ACC112 (cell line): Measurements from ENCODE around the gene POTEE.
"Not testable (repeated sequence)": the region's sequence is repeated elsewhere in the genome, so short reads cannot be mapped to it uniquely, and the experiment has no call there.

Experiments used
- H2AFZ ChIP-seq: fragments of 200-600 bp; sonication (generic); one replicate; pipeline ENCODE4 v1.6.0; 2017; ENCODE audit warnings: antibody characterized with exemption, low read length; ENCODE audit not compliant: unreplicated experiment
- H3K27ac ChIP-seq: fragments of 200-600 bp; sonication (generic); 2 replicates; pipeline ENCODE4 v1.5.1; 2014; ENCODE audit warnings: low read depth, mild to moderate bottlenecking, antibody characterized with exemption, low read length, moderate library complexity
- H3K27me3 ChIP-seq: fragments of 200-600 bp; sonication (generic); 2 replicates; pipeline ENCODE4 v1.6.1; 2014; ENCODE audit warnings: mild to moderate bottlenecking, antibody characterized with exemption, low read length, moderate library complexity, mixed read lengths; ENCODE audit not compliant: insufficient read depth
- H3K36me3 ChIP-seq: fragments of 200-600 bp; sonication (generic); 2 replicates; pipeline ENCODE4 v1.6.1; 2016; ENCODE audit warnings: mild to moderate bottlenecking, antibody characterized with exemption, low read length, moderate library complexity, mixed read lengths; ENCODE audit not compliant: insufficient read depth
- H3K4me1 ChIP-seq: fragments of 200-600 bp; sonication (generic); one replicate; pipeline ENCODE4 v1.6.1; 2016; ENCODE audit warnings: low read length, mixed read lengths; ENCODE audit not compliant: insufficient read depth, unreplicated experiment, control insufficient read depth
- H3K4me3 ChIP-seq: fragments of 200-600 bp; sonication (generic); 2 replicates; pipeline ENCODE4 v1.5.1; 2014; ENCODE audit warnings: mild to moderate bottlenecking, low read depth, low read length
- H3K79me2 ChIP-seq: fragments of 200-600 bp; sonication (generic); one replicate; pipeline ENCODE4 v1.6.0; 2016; ENCODE audit warnings: low read length; ENCODE audit not compliant: control insufficient read depth, unreplicated experiment, insufficient read depth

POTEE gene

GRCh38 chr2:131210434-131211211 lies 1.3 kb downstream of the POTEE start:
- not testable (repeated sequence) for H2AFZ ChIP-seq, H3K36me3 ChIP-seq, H3K27ac ChIP-seq, H3K4me1 ChIP-seq, H3K79me2 ChIP-seq, H3K4me3 ChIP-seq, H3K27me3 ChIP-seq

DNA sequence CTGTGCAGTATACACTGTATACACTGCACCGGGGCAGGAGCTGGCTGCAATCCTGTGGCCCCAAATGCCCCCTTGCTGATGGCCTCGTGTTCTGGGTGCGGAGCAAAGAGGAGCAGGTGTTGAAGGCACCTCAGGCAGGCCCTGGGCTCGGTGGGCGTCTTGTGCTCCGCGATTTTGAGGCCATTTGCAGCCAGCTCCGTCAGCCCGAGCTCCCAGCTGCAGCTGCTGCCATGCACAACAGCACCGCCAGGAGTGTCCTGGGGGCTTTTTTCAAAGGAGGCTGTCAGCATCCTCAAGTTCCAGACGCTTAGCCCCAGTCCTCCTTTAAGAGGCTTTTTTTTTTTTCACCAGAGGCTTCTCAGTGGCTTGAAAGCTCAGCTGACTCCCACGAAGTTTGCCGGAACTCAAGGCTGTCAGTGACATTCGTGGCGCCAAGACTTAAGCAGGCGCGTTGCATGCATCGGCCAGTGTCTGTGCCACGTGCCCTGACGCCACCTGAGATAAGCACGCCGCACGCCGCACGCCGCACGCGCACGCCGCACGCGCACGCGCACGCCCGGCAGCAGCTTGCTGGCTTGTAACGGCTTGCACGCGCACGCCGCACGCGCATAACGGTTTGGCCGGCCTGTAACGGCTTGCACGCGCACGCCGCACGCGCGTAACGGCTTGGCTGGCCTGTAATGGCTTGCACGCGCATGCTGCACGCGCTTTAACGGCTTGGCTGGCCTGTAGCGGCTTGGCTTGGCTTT lies 8.1 kb downstream of the POTEE start:
- not testable (repeated sequence) for H3K4me1 ChIP-seq, H2AFZ ChIP-seq, H3K4me3 ChIP-seq, H3K79me2 ChIP-seq, H3K27me3 ChIP-seq, H3K27ac ChIP-seq, H3K36me3 ChIP-seq

DNA sequence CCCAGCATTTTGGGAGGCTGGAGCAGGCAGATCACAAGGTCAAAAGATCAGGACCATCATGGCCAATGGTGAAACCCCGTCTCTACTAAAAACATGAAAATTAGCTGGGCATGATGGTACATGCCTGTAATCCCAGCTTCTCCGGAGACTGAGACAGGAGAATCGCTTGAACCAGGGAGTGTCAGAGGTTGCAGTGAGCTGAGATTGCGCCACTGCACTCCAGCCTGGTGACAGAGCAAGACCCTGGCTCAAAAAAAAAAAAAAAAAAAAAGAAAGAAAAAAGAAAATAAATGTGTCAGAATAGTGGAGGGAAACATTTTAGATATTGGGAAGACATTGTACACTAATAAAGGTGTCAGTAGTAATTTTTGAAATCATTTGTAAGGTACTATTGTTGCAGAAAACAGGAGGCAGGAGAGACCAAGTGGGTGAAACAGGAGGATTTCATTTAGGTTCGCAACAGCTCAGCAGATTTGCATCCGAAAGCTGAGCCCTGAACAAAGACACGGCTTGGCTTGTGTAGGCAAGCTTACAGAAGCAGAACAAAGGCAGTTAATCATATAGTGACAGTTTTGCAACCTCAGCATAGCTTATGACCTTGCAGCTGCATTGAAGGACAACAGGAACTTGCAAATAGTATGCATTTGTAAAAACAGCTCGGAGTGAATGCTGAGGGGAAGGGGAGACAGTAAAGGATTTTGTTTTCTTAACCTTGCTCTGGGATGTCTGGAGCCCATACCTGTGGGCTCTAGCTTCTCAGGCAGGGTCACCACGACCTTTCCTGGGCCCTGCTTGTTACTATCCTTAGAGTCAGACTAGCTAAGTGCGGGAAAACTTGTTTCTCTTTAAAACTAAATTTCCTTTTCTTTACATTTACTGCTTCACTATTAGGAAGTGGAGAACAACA lies 26.5 kb downstream of the POTEE start:
- not testable (repeated sequence) for H3K4me3 ChIP-seq, H3K27ac ChIP-seq, H3K79me2 ChIP-seq, H3K27me3 ChIP-seq, H3K36me3 ChIP-seq, H3K4me1 ChIP-seq, H2AFZ ChIP-seq
